Thyroid gland (tissue), 4 donors: ENCODE data around the gene STK16.

ENCODE experiments used
- CTCF ChIP-seq, 6 experiments: fragments of 200-600 bp in 3 of 6; fragments of 450-650 bp in 3 of 6; sonication (generic) in 3 of 6; IDR thresholded peaks; one replicate each; pipeline ENCODE4 v1.5.1; 2016 to 2019; ENCODE audit warnings: antibody characterized with exemption in 6 of 6, mild to moderate bottlenecking in 2 of 6, inconsistent platforms in 1 of 6, moderate library complexity in 1 of 6
- POLR2A ChIP-seq, 2 donors: fragments of 450-650 bp; IDR thresholded peaks; one replicate each; pipeline ENCODE4 v1.6.1; 2017; ENCODE audit warnings: antibody characterized with exemption in 2 of 2, mild to moderate bottlenecking in 2 of 2, moderate library complexity in 1 of 2

GRCh38 chr2:219299372-219299760 lies 54.1 kb downstream of the STK16 start:
- TF ChIP-seq POLR2A (IDR thresholded peaks at IDR 0.05) = no peak
- TF ChIP-seq CTCF (IDR thresholded peaks at IDR 0.05) = no peak
